NAMALWA (cell line): ENCODE results near the gene ZNF80.
A peak's percentile ranks its signal among the peaks of the same experiment; 100 is the strongest.

ENCODE experiments used
- DNase-seq: peaks from one replicate; pipeline ENCODE4 v3.0.0-alpha.2; 2015; ENCODE audit warnings: low spot score

Gene ZNF80

DNA sequence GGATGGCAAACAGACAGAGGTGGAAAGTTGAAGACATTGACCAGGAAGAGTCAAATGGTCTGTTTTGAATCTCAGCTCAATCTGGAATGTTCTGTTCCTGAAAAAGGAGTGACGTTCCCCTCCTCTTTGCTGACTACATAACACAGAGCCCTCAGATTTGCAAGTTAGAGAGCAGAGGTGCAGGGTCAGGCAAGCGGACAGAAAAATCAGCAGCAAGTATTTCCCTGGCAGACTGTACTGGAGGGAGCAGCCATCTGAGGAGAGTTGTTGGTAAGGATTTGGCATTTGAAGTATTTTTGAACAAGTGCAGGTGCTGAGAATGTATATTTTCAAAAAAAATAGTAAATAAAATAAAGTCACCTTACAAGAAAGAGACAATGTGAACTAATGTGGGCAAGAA lies 17.6 kb downstream of the ZNF80 start:
- no peak for DNase-seq

DNA sequence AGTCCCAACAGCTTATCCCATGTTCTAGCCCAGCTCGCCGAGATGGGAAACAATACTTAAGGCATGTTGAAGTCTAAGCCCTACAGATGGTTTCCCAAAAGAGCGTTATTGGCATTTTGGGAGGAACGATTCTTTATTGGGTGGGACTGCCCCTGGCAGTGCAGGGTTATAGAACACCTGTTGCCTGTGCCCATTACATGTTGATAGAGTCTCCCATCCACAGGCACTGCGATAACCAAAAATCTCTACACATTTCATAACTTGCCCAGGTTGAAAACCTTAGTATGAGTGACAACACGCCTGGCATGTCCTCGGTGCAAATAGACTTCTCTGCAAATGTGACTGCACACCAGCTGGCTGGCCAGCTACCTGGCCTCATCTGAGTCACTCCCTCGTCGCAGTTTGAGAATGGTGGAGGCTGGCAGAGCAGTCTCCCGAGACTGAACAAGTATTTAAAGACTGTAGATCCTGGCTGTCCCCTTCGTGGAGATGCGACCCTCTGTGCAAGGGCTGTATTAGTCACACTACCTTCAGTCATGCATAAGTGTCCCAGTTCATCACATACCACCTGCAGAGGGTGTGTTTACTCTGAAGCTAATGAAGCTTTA lies 18.7 kb downstream of the ZNF80 start:
- peak; percentile 6 for DNase-seq

- no peak for DNase-seq
These were observed 19.4 kb downstream of the ZNF80 start for GRCh38 chr3:114218006-114218405.

GRCh38 chr3:114217266-114217665 lies 20.1 kb downstream of the ZNF80 start:
- DNase-seq = no peak

GRCh38 chr3:114216186-114216970 lies 21.0 kb downstream of the ZNF80 start:
- no peak for DNase-seq

- peak; percentile 34 for DNase-seq
These were observed 22.6 kb downstream of the ZNF80 start for GRCh38 chr3:114214542-114215341.

GRCh38 chr3:114213627-114214541 lies 23.5 kb downstream of the ZNF80 start:
- peak; percentile 93 for DNase-seq

DNA sequence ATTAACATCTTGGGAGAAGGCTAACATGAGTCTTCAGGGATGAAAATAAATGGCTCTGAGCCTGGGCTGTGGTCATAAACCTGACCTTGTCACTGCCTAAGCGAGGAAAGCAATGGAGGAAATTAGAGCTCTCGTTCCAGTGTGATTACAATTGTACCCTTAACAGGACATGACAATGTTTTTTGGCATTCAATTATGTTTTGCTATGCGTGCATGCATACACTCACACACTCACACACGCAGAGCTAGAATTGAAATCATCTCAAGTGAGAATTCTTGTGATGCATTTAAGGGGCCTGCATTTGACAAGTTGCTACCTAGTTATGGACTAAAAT lies 24.1 kb downstream of the ZNF80 start:
- no peak for DNase-seq

- DNase-seq = no peak
These were observed 24.7 kb downstream of the ZNF80 start for GRCh38 chr3:114212646-114213045.

GRCh38 chr3:114207768-114208167 lies 29.6 kb downstream of the ZNF80 start:
- no peak for DNase-seq

- no peak for DNase-seq
These were observed 31.0 kb downstream of the ZNF80 start for GRCh38 chr3:114206342-114206741.

DNA sequence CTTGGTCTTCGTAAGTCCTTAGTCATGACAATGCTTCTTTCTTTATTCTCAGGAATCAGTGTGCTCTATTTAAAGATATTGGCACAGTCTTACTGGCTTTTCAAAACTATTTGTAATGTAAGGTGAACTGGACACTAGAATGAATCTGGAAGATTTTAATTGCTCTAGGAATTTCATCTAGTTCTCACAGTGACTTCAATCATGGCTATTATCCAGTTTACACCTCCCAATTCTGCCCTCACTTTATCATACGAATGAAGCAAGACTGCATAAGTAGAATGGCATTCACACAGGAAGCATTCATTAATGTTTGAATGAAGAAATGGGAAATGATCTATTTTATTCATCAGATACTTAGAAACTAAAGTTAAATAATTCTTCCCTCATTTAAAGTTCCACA lies 31.8 kb downstream of the ZNF80 start:
- no peak for DNase-seq

DNA sequence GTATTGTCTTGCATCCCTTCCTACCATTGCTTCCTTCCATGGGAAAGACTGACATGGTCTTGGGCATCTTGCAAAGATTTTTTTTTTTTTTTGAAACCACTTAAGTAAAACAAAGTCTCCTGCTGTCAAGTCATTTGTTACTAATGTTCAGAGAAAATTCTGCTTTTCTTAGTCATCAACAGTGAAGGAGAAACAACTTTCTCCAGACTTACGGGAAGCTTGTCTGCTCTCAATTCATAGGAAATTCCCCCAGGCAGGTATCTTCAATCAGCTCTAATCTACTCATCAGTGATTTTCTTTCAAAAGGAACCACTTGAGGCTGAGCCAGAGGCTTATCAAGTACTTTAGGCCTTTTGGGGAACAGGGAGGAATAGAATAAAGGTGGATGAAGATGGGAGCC lies 42.6 kb downstream of the ZNF80 start:
- DNase-seq = no peak

DNA sequence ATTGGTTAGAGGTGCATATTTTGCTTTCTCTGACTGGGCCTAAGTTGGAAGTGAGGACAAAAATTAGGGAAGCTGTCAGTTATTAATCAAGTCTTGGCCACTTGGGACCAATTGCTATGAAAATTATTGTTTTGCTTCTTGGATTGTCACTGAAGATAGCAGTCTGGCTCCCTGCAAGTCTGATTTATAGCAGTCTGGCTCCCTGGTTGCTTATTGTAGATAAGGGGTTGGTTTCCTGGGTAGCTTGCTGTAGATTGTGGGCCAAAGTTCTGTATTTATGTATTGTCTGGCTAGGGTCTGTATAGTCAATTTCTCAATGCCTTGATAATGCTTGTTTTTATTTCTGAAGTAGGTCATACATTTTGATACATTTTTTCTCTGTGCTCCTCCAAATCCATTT lies 45.2 kb downstream of the ZNF80 start:
- DNase-seq = no peak

- DNase-seq = no peak
These were observed 50.9 kb downstream of the ZNF80 start for GRCh38 chr3:114186501-114186900.
